HL-60/S4 treated with retinoic acid at 250 ng/mL for 4 days and 3 days (cell line): ENCODE data around the gene CD72.
"Not testable (repeated sequence)": the region's sequence is repeated elsewhere in the genome, so short reads cannot be mapped to it uniquely, and the experiment has no call there.

ENCODE experiments used
- in situ Hi-C: fragments of 300-500 bp; cut with MboI; formaldehyde crosslinking; loops from 2 replicates; pipeline ENCODE4 v1.7.0; 2022; ENCODE audit warnings: low sequenced_read_pairs

The CD72 gene

GRCh38 chr9:35598866-35599590 is 19.2 kb downstream of the CD72 start:
- in situ Hi-C loops, result no loop called here

GRCh38 chr9:35596907-35597306 is 21.3 kb downstream of the CD72 start:
- in situ Hi-C loops, result not testable (repeated sequence)

- in situ Hi-C loops, result no loop called here
Observed at GRCh38 chr9:35594471-35594870, 23.7 kb downstream of the CD72 start.

- in situ Hi-C loops, result no loop called here
Observed at GRCh38 chr9:35593581-35593980, 24.6 kb downstream of the CD72 start.

- in situ Hi-C loops, result not testable (repeated sequence)
Observed at GRCh38 chr9:35588506-35588905, 29.7 kb downstream of the CD72 start.

GRCh38 chr9:35584681-35585080 is 33.5 kb downstream of the CD72 start:
- in situ Hi-C loops, result not testable (repeated sequence)

GRCh38 chr9:35583521-35583920 is 34.7 kb downstream of the CD72 start:
- in situ Hi-C loops, result not testable (repeated sequence)

GRCh38 chr9:35579659-35580227 is 38.5 kb downstream of the CD72 start:
- in situ Hi-C loops, result not testable (repeated sequence)

- in situ Hi-C loops, result no loop called here
Observed at GRCh38 chr9:35579130-35579529, 39.1 kb downstream of the CD72 start.

GRCh38 chr9:35577486-35577885 is 40.7 kb downstream of the CD72 start:
- in situ Hi-C loops, result no loop called here

- in situ Hi-C loops, result no loop called here
Observed at GRCh38 chr9:35575478-35575877, 42.7 kb downstream of the CD72 start.

GRCh38 chr9:35574578-35575122 is 43.6 kb downstream of the CD72 start:
- in situ Hi-C loops, result no loop called here

GRCh38 chr9:35570709-35571504 is 47.3 kb downstream of the CD72 start:
- in situ Hi-C loops, result no loop called here

GRCh38 chr9:35569206-35569605 is 49.0 kb downstream of the CD72 start:
- in situ Hi-C loops, result no loop called here

- in situ Hi-C loops, result no loop called here
Observed at GRCh38 chr9:35568196-35568595, 50.0 kb downstream of the CD72 start.

GRCh38 chr9:35566417-35566816 is 51.8 kb downstream of the CD72 start:
- in situ Hi-C loops, result no loop called here

GRCh38 chr9:35564658-35565061 is 53.6 kb downstream of the CD72 start:
- in situ Hi-C loops, result no loop called here

- in situ Hi-C loops, result no loop called here
Observed at GRCh38 chr9:35563791-35564197, 54.4 kb downstream of the CD72 start.

GRCh38 chr9:35562895-35563780 is 55.1 kb downstream of the CD72 start:
- in situ Hi-C loops, result no loop called here

- in situ Hi-C loops, result no loop called here
Observed at GRCh38 chr9:35561468-35562261, 56.5 kb downstream of the CD72 start.
